ENCODE results near the gene SRC.

Gene SRC

DNA sequence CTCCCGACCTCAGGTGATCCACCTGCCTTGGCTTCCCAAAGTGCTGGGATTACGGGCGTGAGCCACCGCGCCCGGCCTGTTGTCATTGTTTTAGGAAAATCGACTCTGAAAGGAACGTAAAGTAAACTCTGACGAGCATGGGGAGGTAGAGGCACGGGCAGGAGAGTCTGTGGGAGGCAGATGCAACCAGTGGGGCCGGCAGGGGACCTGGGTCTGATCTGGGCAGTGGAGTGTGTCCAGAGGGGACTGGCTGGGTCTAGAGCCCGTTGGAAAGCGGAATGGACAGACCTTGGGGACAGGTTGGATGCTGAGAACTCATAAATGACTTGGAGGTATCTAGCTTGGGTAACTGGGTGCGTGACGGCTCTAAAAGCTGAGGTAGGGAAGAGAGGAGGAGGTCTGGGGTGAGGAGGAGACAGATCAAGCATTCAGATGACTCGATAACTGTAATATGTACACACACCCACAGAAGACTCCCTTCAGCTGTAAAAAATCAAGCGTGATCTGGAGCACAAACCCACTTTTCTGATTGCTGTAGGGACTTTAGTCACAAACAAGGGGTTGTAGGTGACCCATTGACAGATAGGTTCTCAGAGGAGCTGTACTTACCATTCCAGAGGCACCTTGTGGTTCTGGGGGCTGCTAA lies 34.1 kb upstream of the SRC start:
- TF ChIP-seq PPARA (CRISPR knock-in tag; IDR thresholded peaks at IDR 0.05; ENCODE audit: borderline replicate concordance) (no peak), ZC3H10 (CRISPR knock-in tag; IDR thresholded peaks at IDR 0.05) (no peak), ZNF565 (CRISPR knock-in tag; conservative IDR thresholded peaks at IDR 0.05; ENCODE audit: low read depth) (no peak), BACH2 (CRISPR knock-in tag; IDR thresholded peaks at IDR 0.05; ENCODE audit: borderline replicate concordance) (no peak), ARNTL (CRISPR knock-in tag; IDR thresholded peaks at IDR 0.05; ENCODE audit: borderline replicate concordance, low read depth) (no peak), GLIS3 (CRISPR knock-in tag; IDR thresholded peaks at IDR 0.05) (no peak)
- TF ChIP-seq, protein P1, sequence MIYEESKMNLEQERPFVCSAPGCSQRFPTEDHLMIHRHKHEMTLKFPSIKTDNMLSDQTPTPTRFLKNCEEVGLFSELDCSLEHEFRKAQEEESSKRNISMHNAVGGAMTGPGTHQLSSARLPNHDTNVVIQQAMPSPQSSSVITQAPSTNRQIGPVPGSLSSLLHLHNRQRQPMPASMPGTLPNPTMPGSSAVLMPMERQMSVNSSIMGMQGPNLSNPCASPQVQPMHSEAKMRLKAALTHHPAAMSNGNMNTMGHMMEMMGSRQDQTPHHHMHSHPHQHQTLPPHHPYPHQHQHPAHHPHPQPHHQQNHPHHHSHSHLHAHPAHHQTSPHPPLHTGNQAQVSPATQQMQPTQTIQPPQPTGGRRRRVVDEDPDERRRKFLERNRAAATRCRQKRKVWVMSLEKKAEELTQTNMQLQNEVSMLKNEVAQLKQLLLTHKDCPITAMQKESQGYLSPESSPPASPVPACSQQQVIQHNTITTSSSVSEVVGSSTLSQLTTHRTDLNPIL (CRISPR knock-in tag; IDR thresholded peaks at IDR 0.05; ENCODE audit: low read depth), result no peak
- ATAC-seq, result no peak

DNA sequence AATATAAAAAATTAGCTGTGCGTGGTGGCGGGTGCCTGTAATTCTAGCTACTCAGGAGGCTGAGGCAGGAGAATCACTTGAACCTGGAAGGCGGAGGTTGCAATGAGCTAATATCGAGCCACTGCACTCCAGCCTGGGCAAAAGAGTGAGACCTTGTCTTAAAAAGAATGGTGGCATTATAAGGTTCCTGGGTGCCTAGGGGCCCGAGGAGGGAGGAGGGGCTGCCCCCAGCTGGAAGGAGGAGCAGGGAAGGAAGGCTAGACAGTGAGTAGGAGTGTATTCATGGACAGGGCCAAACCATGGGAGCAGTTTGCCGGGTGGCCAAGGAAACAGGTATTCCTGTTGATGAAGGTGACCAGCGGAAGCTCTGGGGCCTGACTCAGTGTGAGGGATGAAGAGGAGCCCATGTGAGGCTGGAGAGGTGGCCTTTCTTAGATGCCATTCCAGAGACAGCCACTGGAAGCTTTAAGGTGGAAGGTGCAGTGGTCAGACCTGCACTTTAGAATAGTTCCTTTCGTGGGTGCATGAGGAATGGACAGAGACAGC lies 32.3 kb upstream of the SRC start:
- TF ChIP-seq ZFP3 (CRISPR knock-in tag; IDR thresholded peaks at IDR 0.05) (peak; percentile 80), ZNF8 (CRISPR knock-in tag; IDR thresholded peaks at IDR 0.05) (no peak)

DNA sequence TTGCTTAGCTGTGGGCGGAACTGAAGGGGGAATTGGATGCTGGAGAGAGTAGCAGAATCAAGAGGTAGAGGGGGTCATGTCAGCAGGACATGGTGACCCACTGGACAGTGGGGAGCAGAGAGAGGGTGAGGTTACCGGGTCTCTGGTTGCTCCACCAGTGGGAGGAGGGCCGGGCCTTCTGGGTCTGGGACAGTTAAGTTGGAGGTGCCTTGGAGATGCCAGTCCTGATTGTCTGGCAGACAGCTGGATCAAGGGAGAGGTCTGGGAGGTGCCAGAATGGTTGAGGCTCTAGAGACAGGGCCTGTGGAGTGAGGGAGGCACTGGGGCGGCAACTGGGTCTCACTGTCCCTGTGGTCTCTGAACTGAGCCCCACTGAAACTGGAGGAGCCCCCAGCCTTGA lies 31.8 kb upstream of the SRC start:
- TF ChIP-seq TOX (CRISPR knock-in tag; IDR thresholded peaks at IDR 0.05; ENCODE audit: borderline replicate concordance) (no peak), ARNTL (CRISPR knock-in tag; IDR thresholded peaks at IDR 0.05; ENCODE audit: borderline replicate concordance, low read depth) (no peak), OSR1 (CRISPR knock-in tag; IDR thresholded peaks at IDR 0.05) (no peak), BACH2 (CRISPR knock-in tag; IDR thresholded peaks at IDR 0.05; ENCODE audit: borderline replicate concordance) (no peak), ZFP3 (CRISPR knock-in tag; IDR thresholded peaks at IDR 0.05) (no peak), ZC3H10 (CRISPR knock-in tag; IDR thresholded peaks at IDR 0.05) (no peak), ESRRG (CRISPR knock-in tag; IDR thresholded peaks at IDR 0.05) (no peak), CSDC2 (CRISPR knock-in tag; IDR thresholded peaks at IDR 0.05) (no peak), ZNF70 (CRISPR knock-in tag; IDR thresholded peaks at IDR 0.05) (no peak), ZFP30 (CRISPR knock-in tag; IDR thresholded peaks at IDR 0.05) (no peak), RARB (CRISPR knock-in tag; IDR thresholded peaks at IDR 0.05) (no peak), SNAI2 (CRISPR knock-in tag; IDR thresholded peaks at IDR 0.05) (no peak)
- TF ChIP-seq, protein P2, sequence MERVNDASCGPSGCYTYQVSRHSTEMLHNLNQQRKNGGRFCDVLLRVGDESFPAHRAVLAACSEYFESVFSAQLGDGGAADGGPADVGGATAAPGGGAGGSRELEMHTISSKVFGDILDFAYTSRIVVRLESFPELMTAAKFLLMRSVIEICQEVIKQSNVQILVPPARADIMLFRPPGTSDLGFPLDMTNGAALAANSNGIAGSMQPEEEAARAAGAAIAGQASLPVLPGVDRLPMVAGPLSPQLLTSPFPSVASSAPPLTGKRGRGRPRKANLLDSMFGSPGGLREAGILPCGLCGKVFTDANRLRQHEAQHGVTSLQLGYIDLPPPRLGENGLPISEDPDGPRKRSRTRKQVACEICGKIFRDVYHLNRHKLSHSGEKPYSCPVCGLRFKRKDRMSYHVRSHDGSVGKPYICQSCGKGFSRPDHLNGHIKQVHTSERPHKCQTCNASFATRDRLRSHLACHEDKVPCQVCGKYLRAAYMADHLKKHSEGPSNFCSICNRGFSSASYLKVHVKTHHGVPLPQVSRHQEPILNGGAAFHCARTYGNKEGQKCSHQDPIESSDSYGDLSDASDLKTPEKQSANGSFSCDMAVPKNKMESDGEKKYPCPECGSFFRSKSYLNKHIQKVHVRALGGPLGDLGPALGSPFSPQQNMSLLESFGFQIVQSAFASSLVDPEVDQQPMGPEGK (CRISPR knock-in tag; IDR thresholded peaks at IDR 0.05; ENCODE audit: borderline replicate concordance), result no peak
- TF ChIP-seq, protein P3, sequence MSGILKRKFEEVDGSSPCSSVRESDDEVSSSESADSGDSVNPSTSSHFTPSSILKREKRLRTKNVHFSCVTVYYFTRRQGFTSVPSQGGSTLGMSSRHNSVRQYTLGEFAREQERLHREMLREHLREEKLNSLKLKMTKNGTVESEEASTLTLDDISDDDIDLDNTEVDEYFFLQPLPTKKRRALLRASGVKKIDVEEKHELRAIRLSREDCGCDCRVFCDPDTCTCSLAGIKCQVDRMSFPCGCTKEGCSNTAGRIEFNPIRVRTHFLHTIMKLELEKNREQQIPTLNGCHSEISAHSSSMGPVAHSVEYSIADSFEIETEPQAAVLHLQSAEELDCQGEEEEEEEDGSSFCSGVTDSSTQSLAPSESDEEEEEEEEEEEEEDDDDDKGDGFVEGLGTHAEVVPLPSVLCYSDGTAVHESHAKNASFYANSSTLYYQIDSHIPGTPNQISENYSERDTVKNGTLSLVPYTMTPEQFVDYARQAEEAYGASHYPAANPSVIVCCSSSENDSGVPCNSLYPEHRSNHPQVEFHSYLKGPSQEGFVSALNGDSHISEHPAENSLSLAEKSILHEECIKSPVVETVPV (CRISPR knock-in tag; IDR thresholded peaks at IDR 0.05), result no peak
- TF ChIP-seq, protein P4, sequence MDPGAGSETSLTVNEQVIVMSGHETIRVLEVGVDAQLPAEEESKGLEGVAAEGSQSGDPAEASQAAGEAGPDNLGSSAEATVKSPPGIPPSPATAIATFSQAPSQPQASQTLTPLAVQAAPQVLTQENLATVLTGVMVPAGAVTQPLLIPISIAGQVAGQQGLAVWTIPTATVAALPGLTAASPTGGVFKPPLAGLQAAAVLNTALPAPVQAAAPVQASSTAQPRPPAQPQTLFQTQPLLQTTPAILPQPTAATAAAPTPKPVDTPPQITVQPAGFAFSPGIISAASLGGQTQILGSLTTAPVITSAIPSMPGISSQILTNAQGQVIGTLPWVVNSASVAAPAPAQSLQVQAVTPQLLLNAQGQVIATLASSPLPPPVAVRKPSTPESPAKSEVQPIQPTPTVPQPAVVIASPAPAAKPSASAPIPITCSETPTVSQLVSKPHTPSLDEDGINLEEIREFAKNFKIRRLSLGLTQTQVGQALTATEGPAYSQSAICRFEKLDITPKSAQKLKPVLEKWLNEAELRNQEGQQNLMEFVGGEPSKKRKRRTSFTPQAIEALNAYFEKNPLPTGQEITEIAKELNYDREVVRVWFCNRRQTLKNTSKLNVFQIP (CRISPR knock-in tag; IDR thresholded peaks at IDR 0.05; ENCODE audit: borderline replicate concordance, low read depth), result no peak
- peak; percentile 10; the same call in 2 of the 3 replicates for ATAC-seq

More for the DNA sequence above, 32.3 kb upstream of the SRC start:
- no peak for ATAC-seq

DNA sequence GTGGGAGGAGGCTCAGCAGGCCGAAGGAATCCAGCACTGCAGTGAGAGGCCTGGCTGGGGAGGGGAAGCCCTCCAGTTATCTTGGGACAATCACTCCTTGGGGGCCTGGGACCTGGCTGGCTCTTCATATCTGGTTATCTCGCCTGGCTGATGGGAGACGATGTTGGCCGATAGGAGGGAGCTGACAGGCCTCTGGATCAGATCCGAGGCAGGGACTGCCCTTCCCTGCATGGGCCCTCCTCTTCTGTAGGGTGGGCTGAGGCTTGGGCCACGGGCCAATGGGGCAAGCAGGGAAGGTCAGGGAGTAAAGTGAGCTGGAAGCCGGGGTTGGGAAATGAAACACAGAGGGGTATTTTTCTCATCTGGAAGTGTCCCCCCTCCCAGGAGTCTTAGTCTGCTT lies 31.3 kb upstream of the SRC start:
- TF ChIP-seq PPARA (CRISPR knock-in tag; IDR thresholded peaks at IDR 0.05; ENCODE audit: borderline replicate concordance) (no peak), SNAI2 (CRISPR knock-in tag; IDR thresholded peaks at IDR 0.05) (no peak), CSDC2 (CRISPR knock-in tag; IDR thresholded peaks at IDR 0.05) (no peak), ARNTL (CRISPR knock-in tag; IDR thresholded peaks at IDR 0.05; ENCODE audit: borderline replicate concordance, low read depth) (no peak), ZNF8 (CRISPR knock-in tag; IDR thresholded peaks at IDR 0.05) (no peak), TCF4 (CRISPR knock-in tag; IDR thresholded peaks at IDR 0.05; ENCODE audit: borderline replicate concordance) (peak; percentile 50; the same call in 1 of the 2 replicates)
- TF ChIP-seq, protein P2 (CRISPR knock-in tag; IDR thresholded peaks at IDR 0.05; ENCODE audit: borderline replicate concordance), result no peak
- TF ChIP-seq, protein P5, sequence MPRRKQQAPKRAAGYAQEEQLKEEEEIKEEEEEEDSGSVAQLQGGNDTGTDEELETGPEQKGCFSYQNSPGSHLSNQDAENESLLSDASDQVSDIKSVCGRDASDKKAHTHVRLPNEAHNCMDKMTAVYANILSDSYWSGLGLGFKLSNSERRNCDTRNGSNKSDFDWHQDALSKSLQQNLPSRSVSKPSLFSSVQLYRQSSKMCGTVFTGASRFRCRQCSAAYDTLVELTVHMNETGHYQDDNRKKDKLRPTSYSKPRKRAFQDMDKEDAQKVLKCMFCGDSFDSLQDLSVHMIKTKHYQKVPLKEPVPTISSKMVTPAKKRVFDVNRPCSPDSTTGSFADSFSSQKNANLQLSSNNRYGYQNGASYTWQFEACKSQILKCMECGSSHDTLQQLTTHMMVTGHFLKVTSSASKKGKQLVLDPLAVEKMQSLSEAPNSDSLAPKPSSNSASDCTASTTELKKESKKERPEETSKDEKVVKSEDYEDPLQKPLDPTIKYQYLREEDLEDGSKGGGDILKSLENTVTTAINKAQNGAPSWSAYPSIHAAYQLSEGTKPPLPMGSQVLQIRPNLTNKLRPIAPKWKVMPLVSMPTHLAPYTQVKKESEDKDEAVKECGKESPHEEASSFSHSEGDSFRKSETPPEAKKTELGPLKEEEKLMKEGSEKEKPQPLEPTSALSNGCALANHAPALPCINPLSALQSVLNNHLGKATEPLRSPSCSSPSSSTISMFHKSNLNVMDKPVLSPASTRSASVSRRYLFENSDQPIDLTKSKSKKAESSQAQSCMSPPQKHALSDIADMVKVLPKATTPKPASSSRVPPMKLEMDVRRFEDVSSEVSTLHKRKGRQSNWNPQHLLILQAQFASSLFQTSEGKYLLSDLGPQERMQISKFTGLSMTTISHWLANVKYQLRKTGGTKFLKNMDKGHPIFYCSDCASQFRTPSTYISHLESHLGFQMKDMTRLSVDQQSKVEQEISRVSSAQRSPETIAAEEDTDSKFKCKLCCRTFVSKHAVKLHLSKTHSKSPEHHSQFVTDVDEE (CRISPR knock-in tag; IDR thresholded peaks at IDR 0.05), result peak; percentile 77; the same call in 1 of the 2 replicates
- no peak for ATAC-seq
